Activated naive CD4-positive, alpha-beta T cell treated with anti-CD3 and anti-CD28 coated beads, Interleukin-2, amount 10 ng/mL, durations not matched to agents 7 days and 5 days (primary cell): ENCODE data around the gene FAM131C.
"Not testable (repeated sequence)": the region's sequence is repeated elsewhere in the genome, so short reads cannot be mapped to it uniquely, and the experiment has no call there.

Experiments
- CTCF ChIA-PET: fragments of 350-600 bp; sonication (Branson Sonifier 250); formaldehyde crosslinking; loops from one replicate; lab custom pipeline; 2021; ENCODE audit warnings: antibody characterized with exemption; lab: Charles Lee
- DNase-seq: peaks from one replicate; pipeline ENCODE4 v3.0.0-alpha.2; 2020
- H3K27ac Mint-ChIP-seq: one replicate; pipeline ENCODE4 v1.8.0; 2021; ENCODE audit warnings: mild to moderate bottlenecking, moderate library complexity, mixed read lengths
- H3K27me3 Mint-ChIP-seq: one replicate; pipeline ENCODE4 v1.8.0; 2021; ENCODE audit warnings: mild to moderate bottlenecking, mixed read lengths
- H3K36me3 Mint-ChIP-seq: one replicate; pipeline ENCODE4 v1.8.0; 2021; ENCODE audit warnings: mixed read lengths
- H3K4me1 Mint-ChIP-seq: one replicate; pipeline ENCODE4 v1.8.0; 2021; ENCODE audit warnings: mixed read lengths
- H3K4me3 Mint-ChIP-seq: one replicate; pipeline ENCODE4 v1.8.0; 2021; ENCODE audit warnings: mild to moderate bottlenecking, moderate library complexity, mixed read lengths
- H3K9me3 Mint-ChIP-seq: one replicate; pipeline ENCODE4 v1.8.0; 2021; ENCODE audit warnings: mixed read lengths

The FAM131C gene

GRCh38 chr1:16067933-16068332 lies 5.5 kb downstream of the FAM131C start:
- H3K4me1 Mint-ChIP-seq = peaks cover 63% of the 10 kb centered on the region
- H3K27ac Mint-ChIP-seq = no peak overlapping the region
- no peak for DNase-seq
- no peaks in the 10 kb centered on the region for H3K36me3 Mint-ChIP-seq
- no peaks in the 10 kb centered on the region for H3K9me3 Mint-ChIP-seq
- peaks cover 81% of the 10 kb centered on the region for H3K27me3 Mint-ChIP-seq
- H3K4me3 Mint-ChIP-seq = no peak overlapping the region
- CTCF ChIA-PET = interaction anchor here (5.3 kb wide), 1 partner anchor 10 kb away, joined by 42 read pairs; no protein-coding TSS in a partner anchor

- no peaks in the 10 kb centered on the region for H3K9me3 Mint-ChIP-seq
- no peak overlapping the region for H3K4me3 Mint-ChIP-seq
- peaks cover 63% of the 10 kb centered on the region for H3K4me1 Mint-ChIP-seq
- H3K36me3 Mint-ChIP-seq = no peaks in the 10 kb centered on the region
- peaks cover 74% of the 10 kb centered on the region for H3K27me3 Mint-ChIP-seq
- peak; percentile 36 for DNase-seq
- CTCF ChIA-PET = interaction anchor here (1.3 to 5.3 kb wide), 2 partner anchors 8 to 11 kb away, joined by 3 to 42 read pairs; no protein-coding TSS in a partner anchor
- H3K27ac Mint-ChIP-seq = no peak overlapping the region
Observed at GRCh38 chr1:16067127-16067768, 6.2 kb downstream of the FAM131C start.

- H3K4me3 Mint-ChIP-seq = no peak overlapping the region
- H3K9me3 Mint-ChIP-seq = no peaks in the 10 kb centered on the region
- CTCF ChIA-PET = interaction anchor here (1.3 to 5.3 kb wide), 2 partner anchors 9 to 12 kb away, joined by 3 to 42 read pairs; no protein-coding TSS in a partner anchor
- peaks cover 64% of the 10 kb centered on the region for H3K27me3 Mint-ChIP-seq
- H3K27ac Mint-ChIP-seq = no peak overlapping the region
- H3K4me1 Mint-ChIP-seq = peaks cover 57% of the 10 kb centered on the region
- DNase-seq = no peak
- no peaks in the 10 kb centered on the region for H3K36me3 Mint-ChIP-seq
Observed at GRCh38 chr1:16066245-16066644, 7.2 kb downstream of the FAM131C start.

GRCh38 chr1:16065269-16065576 lies 8.2 kb downstream of the FAM131C start:
- peaks cover 63% of the 10 kb centered on the region for H3K27me3 Mint-ChIP-seq
- CTCF ChIA-PET = interaction anchor here (1.1 to 1.5 kb wide), 3 partner anchors 29 to 298 kb away, joined by 3 read pairs; no protein-coding TSS in a partner anchor
- H3K9me3 Mint-ChIP-seq = no peaks in the 10 kb centered on the region
- H3K36me3 Mint-ChIP-seq = no peaks in the 10 kb centered on the region
- peak overlapping the region; percentile 58 for H3K27ac Mint-ChIP-seq
- H3K4me1 Mint-ChIP-seq = peaks cover 49% of the 10 kb centered on the region
- DNase-seq = no peak
- H3K4me3 Mint-ChIP-seq = no peak overlapping the region

- H3K4me3 Mint-ChIP-seq = peak overlapping the region; percentile 48
- no peaks in the 10 kb centered on the region for H3K36me3 Mint-ChIP-seq
- H3K4me1 Mint-ChIP-seq = peaks cover 44% of the 10 kb centered on the region
- peak overlapping the region; percentile 58 for H3K27ac Mint-ChIP-seq
- CTCF ChIA-PET = interaction anchor here (0.9 to 1.5 kb wide), 5 partner anchors 11 to 299 kb away, joined by 3 read pairs; no protein-coding TSS in a partner anchor
- peaks cover 59% of the 10 kb centered on the region for H3K27me3 Mint-ChIP-seq
- no peak for DNase-seq
- no peaks in the 10 kb centered on the region for H3K9me3 Mint-ChIP-seq
Observed at GRCh38 chr1:16064536-16065268, 8.7 kb downstream of the FAM131C start.

- peak overlapping the region; percentile 50 for H3K27ac Mint-ChIP-seq
- no peak for DNase-seq
- CTCF ChIA-PET = interaction anchor here (0.9 to 1.1 kb wide), 3 partner anchors 12 to 27 kb away, joined by 3 read pairs; no protein-coding TSS in a partner anchor
- peak overlapping the region; percentile 48 for H3K4me3 Mint-ChIP-seq
- H3K9me3 Mint-ChIP-seq = no peaks in the 10 kb centered on the region
- H3K27me3 Mint-ChIP-seq = peaks cover 54% of the 10 kb centered on the region
- peaks cover 41% of the 10 kb centered on the region for H3K4me1 Mint-ChIP-seq
- H3K36me3 Mint-ChIP-seq = no peaks in the 10 kb centered on the region
Observed at GRCh38 chr1:16063921-16064320, 9.5 kb downstream of the FAM131C start.

- CTCF ChIA-PET = no interaction called here
- H3K27ac Mint-ChIP-seq = no peak overlapping the region
- peaks cover 49% of the 10 kb centered on the region for H3K27me3 Mint-ChIP-seq
- H3K36me3 Mint-ChIP-seq = no peaks in the 10 kb centered on the region
- H3K9me3 Mint-ChIP-seq = no peaks in the 10 kb centered on the region
- no peak overlapping the region for H3K4me3 Mint-ChIP-seq
- peaks cover 36% of the 10 kb centered on the region for H3K4me1 Mint-ChIP-seq
- DNase-seq = no peak
Observed at GRCh38 chr1:16063226-16063829, 10.1 kb downstream of the FAM131C start.

- H3K9me3 Mint-ChIP-seq, DNase-seq, CTCF ChIA-PET, H3K27ac Mint-ChIP-seq, H3K36me3 Mint-ChIP-seq, H3K4me3 Mint-ChIP-seq: not testable (repeated sequence)
- peaks cover 31% of the 10 kb centered on the region for H3K4me1 Mint-ChIP-seq
- peaks cover 47% of the 10 kb centered on the region for H3K27me3 Mint-ChIP-seq
Observed at GRCh38 chr1:16062687-16063075, 10.8 kb downstream of the FAM131C start.

GRCh38 chr1:16061989-16062686 lies 11.3 kb downstream of the FAM131C start:
- H3K9me3 Mint-ChIP-seq, H3K36me3 Mint-ChIP-seq, H3K27ac Mint-ChIP-seq, DNase-seq, H3K4me3 Mint-ChIP-seq, CTCF ChIA-PET: not testable (repeated sequence)
- H3K4me1 Mint-ChIP-seq = peaks cover 27% of the 10 kb centered on the region
- H3K27me3 Mint-ChIP-seq = peaks cover 47% of the 10 kb centered on the region

- no peak for DNase-seq
- CTCF ChIA-PET = no interaction called here
- Mint-ChIP-seq H3K4me1 (peaks cover 26% of the 10 kb centered on the region), H3K27me3 (peaks cover 44% of the 10 kb centered on the region), H3K36me3 (no peaks in the 10 kb centered on the region), H3K9me3 (no peaks in the 10 kb centered on the region), H3K4me3 (no peak overlapping the region), H3K27ac (no peak overlapping the region)
Observed at GRCh38 chr1:16061266-16061665, 12.2 kb downstream of the FAM131C start.

- not testable (repeated sequence) for H3K36me3 Mint-ChIP-seq, H3K27ac Mint-ChIP-seq, H3K9me3 Mint-ChIP-seq, H3K4me1 Mint-ChIP-seq, H3K4me3 Mint-ChIP-seq, DNase-seq
- H3K27me3 Mint-ChIP-seq = peaks cover 26% of the 10 kb centered on the region
- CTCF ChIA-PET = interaction anchor here (1.7 kb wide), 1 partner anchor 11 kb away, joined by 3 read pairs; no protein-coding TSS in a partner anchor
Observed at GRCh38 chr1:16058394-16059120, 14.9 kb downstream of the FAM131C start.

GRCh38 chr1:16057314-16057915 lies 16.0 kb downstream of the FAM131C start:
- not testable (repeated sequence) for H3K4me1 Mint-ChIP-seq, H3K36me3 Mint-ChIP-seq, H3K4me3 Mint-ChIP-seq, DNase-seq, H3K27ac Mint-ChIP-seq, H3K9me3 Mint-ChIP-seq
- CTCF ChIA-PET = interaction anchor here (1.7 to 4.9 kb wide), 3 partner anchors 10 to 242 kb away, joined by 3 to 47 read pairs (median 8); no protein-coding TSS in a partner anchor
- peaks cover 22% of the 10 kb centered on the region for H3K27me3 Mint-ChIP-seq

GRCh38 chr1:16056521-16056912 lies 16.9 kb downstream of the FAM131C start:
- CTCF ChIA-PET = interaction anchor here (1.0 to 4.9 kb wide), 4 partner anchors 48 to 265 kb away, joined by 6 to 47 read pairs (median 8); no protein-coding TSS in a partner anchor
- H3K27me3 Mint-ChIP-seq = peaks cover 22% of the 10 kb centered on the region
- H3K9me3 Mint-ChIP-seq, H3K4me3 Mint-ChIP-seq, H3K36me3 Mint-ChIP-seq, H3K27ac Mint-ChIP-seq, DNase-seq, H3K4me1 Mint-ChIP-seq: not testable (repeated sequence)
